Lower lobe of right lung (tissue), 2 donors: Measurements from ENCODE around the gene MSANTD2. TPM values are rescaled to one million over a fixed set of nuclear protein-coding genes. Genes with fewer than 3 reads are reported as not detected.

Experiments used
- ATAC-seq, 2 donors: fragments of 200-7000 bp; cut with Tn5 transposase; one replicate each; pipeline ENCODE4 v1.9.1; 2020 to 2022; ENCODE audit warnings: mild to moderate bottlenecking in 2 of 2, moderate library complexity in 2 of 2
- DNase-seq: peaks from one replicate; pipeline ENCODE4 v3.0.0-alpha.2; 2020
- H3K27ac ChIP-seq: fragments of 200-600 bp; one replicate; pipeline ENCODE4 v1.8.0; 2022
- H3K27me3 ChIP-seq: fragments of 200-600 bp; one replicate; pipeline ENCODE4 v1.8.0; 2022; ENCODE audit warnings: low read depth
- H3K36me3 ChIP-seq: fragments of 200-600 bp; one replicate; pipeline ENCODE4 v1.8.0; 2022; ENCODE audit warnings: mild to moderate bottlenecking
- H3K4me1 ChIP-seq: fragments of 200-600 bp; one replicate; pipeline ENCODE4 v1.8.0; 2022
- H3K4me3 ChIP-seq: fragments of 200-600 bp; one replicate; pipeline ENCODE4 v1.8.0; 2022; ENCODE audit warnings: mild to moderate bottlenecking
- H3K9me3 ChIP-seq: fragments of 200-600 bp; one replicate; pipeline ENCODE4 v1.8.0; 2022
- CTCF ChIP-seq: fragments of 200-600 bp; IDR thresholded peaks from one replicate; pipeline ENCODE4 v1.8.0; 2022; ENCODE audit warnings: antibody characterized with exemption, mild to moderate bottlenecking
- intact Hi-C: fragments of 100-400 bp; cut with DNase I; formaldehyde crosslinking; loops from one replicate; pipeline ENCODE4 v1.11.0; 2022
- total RNA-seq: library from RNA; stranded (reverse); fragmentation: NEBNext Ultra II Directional; extraction: Animal tissue kit (Norgen Biotek cat#: 25700); gene quantifications from one replicate; pipeline ENCODE4 v1.2.1, GENCODE V29; 2021
- donor health status: DM: no; HTN: yes; CAD: no; lungs with severe emphysema.

MSANTD2 gene
- total RNA-seq, 1 donor from 2014 or later = 15.4 TPM

DNA sequence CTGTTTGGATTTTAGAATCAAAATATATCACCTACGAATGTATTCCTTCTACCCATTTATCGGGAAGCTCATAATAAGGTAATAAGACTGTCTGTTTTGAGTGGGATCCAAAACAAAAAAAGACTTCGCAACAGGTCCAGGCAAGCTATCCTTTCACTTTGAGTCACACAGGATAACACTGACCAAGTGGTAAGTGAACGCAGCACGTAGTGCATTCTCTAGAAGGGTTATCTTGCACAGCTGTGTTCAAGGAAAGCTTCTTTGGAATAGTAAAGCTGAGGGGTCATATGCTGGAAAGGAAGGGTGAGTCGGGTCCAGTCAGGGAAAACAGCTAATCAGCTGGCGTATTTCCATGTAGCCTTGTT is 82.8 kb downstream of the MSANTD2 start:
- intact Hi-C loops = no loop called here
- Histone ChIP-seq H3K9me3 (no peaks in the 10 kb centered on the region), H3K27me3 (peaks cover 11% of the 10 kb centered on the region), H3K36me3 (no peaks in the 10 kb centered on the region), H3K4me1 (peaks cover 24% of the 10 kb centered on the region), H3K27ac (peak overlapping the region; percentile 81), H3K4me3 (peak overlapping the region; percentile 54)
- DNase-seq (no peak), ATAC-seq (peak in 1 of 2 donors; percentile 57)
- TF ChIP-seq CTCF = no peak

DNA sequence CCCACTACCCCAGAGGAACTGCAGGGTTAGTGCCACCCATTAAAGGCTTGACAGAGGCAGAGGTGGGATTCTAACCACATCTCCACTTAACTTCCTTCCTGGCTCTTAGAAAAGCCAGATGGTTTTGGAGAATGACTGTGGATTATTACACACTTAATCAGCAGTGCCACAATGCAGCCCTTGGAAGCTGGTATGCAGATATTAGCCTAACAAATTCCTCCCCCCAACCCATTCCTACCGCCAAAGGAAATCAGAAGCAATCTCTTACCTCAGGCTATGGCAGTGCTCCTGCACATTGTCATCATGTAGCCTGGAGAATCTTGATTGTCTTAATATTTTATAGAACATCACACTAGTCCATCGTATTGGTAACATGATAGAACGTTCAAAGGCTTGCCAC is 83.6 kb downstream of the MSANTD2 start:
- H3K4me3 ChIP-seq = no peak overlapping the region

More for the DNA sequence above, 83.6 kb downstream of the MSANTD2 start:
- Histone ChIP-seq H3K36me3 (no peaks in the 10 kb centered on the region), H3K9me3 (no peaks in the 10 kb centered on the region), H3K4me1 (peaks cover 24% of the 10 kb centered on the region), H3K27ac (peak overlapping the region; percentile 81), H3K27me3 (peaks cover 11% of the 10 kb centered on the region)
- ATAC-seq = no peak
- no peak for DNase-seq
- intact Hi-C loops = no loop called here
- no peak for TF ChIP-seq CTCF

Other genes with a start within 250 kb of the MSANTD2 start
- gene OR8A1, start 230.4 kb downstream of the MSANTD2 start, total RNA-seq = not detected
- gene PANX3, start 189.0 kb downstream of the MSANTD2 start, total RNA-seq = not detected
- 46.3 TPM for gene TBRG1, start 177.5 kb downstream of the MSANTD2 start, total RNA-seq
- 41.4 TPM for gene SIAE, start 126.7 kb downstream of the MSANTD2 start, total RNA-seq
- 8.5 TPM for gene SPA17, start 126.5 kb downstream of the MSANTD2 start, total RNA-seq
- 99.1 TPM for gene NRGN, start 60.5 kb downstream of the MSANTD2 start, total RNA-seq
- 30.5 TPM for gene VSIG2, start 48.2 kb downstream of the MSANTD2 start, total RNA-seq
- gene ESAM, start 38.1 kb downstream of the MSANTD2 start, total RNA-seq = 131 TPM
- gene ROBO3, start 65.0 kb upstream of the MSANTD2 start, total RNA-seq = 11.3 TPM
- gene ROBO4, start 97.5 kb upstream of the MSANTD2 start, total RNA-seq = 58.3 TPM
- not detected for gene HEPN1, start 118.8 kb upstream of the MSANTD2 start, total RNA-seq
- not detected for gene HEPACAM, start 135.6 kb upstream of the MSANTD2 start, total RNA-seq
- 1.4 TPM for gene CCDC15, start 153.8 kb upstream of the MSANTD2 start, total RNA-seq